ENCODE data around the gene NANP. TPM values are rescaled to one million over a fixed set of nuclear protein-coding genes. Genes with fewer than 3 reads are reported as not detected.

NANP gene
- total and polyA plus RNA-seq, 9 of the 15 experiments (the other 6 are each of a cell fraction or from before 2014, with no cell fraction given): 5.4 to 8.4 (median 6.9) TPM

- TF ChIP-seq ZNF318 (IDR thresholded peaks at IDR 0.05; ENCODE audit: borderline replicate concordance in 1 of 2, low read depth in 1 of 2) (no peak), NBN (IDR thresholded peaks at IDR 0.05; ENCODE audit: low read depth) (no peak), HEY1 (CRISPR knock-in tag; IDR thresholded peaks at IDR 0.05; ENCODE audit: borderline replicate concordance) (no peak)
Measured at GRCh38 chr20:25576783-25577530, 46.9 kb downstream of the NANP start (continued).
